ES-I3 (cell line): ENCODE data around the gene CLIP4.

ENCODE experiments used
- H3K36me3 ChIP-seq: 2 replicates; pipeline ENCODE4 v1.6.1; 2013; ENCODE audit warnings: mild to moderate bottlenecking, low read length, control low read depth, moderate library complexity; ENCODE audit not compliant: insufficient read depth
- H3K4me1 ChIP-seq: 2 replicates; pipeline ENCODE4 v1.6.1; 2013; ENCODE audit warnings: mild to moderate bottlenecking, control low read depth, low read length; ENCODE audit not compliant: insufficient read depth
- H3K9ac ChIP-seq: 2 replicates; pipeline ENCODE4 v1.6.1; 2013; ENCODE audit warnings: low read depth, mild to moderate bottlenecking, low read length, moderate library complexity
- H3K9me3 ChIP-seq: 2 replicates; pipeline ENCODE4 v1.6.1; 2013; ENCODE audit warnings: mild to moderate bottlenecking, low read length, moderate library complexity; ENCODE audit not compliant: control insufficient read depth, insufficient read depth

The CLIP4 gene

DNA sequence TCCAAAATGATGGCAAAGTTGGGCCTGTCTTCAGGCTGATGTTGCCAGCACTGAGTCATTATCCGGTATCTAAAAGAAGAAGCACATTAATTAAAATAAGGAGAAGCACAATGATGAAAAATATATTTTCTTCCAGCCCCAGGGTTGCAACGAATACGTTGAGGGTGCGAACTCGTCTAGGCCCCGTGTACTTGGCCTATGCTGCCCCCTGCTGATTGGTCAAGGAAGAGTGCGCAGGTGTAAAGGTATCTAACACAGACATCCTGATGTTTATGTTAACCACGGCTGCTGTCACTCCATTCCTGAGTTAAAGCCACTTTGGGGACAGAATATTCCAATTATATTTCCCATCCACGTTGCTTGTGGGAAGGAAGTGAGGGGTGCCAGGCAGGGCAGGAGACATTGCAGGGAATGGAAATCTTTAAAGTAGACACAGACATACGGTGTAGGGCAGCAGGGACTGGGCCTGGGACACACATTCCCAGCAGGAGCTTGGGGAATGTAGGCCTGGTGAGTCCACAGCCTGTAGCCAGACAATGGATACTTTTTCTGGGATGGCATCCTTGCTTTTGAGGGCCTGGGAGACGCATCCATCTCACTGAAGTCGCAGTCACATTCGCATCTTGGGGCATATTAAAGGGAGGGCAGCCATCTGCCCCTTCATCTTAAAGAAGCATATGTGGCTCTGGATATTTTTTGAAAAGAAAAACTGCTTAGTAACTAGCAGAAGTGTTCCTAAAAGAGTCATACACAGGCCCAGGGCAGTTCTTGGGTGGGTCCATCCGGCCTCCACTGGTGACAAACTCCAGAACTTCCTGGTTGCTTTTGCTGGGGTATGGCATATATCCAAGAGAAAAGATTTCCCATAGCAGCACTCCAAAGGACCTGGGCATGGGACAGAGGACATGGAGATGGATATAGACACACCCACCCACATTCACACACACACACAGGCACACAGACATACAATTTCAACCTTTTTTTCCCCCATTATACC, 81.9 kb downstream of the CLIP4 start:
- no peaks in the 10 kb centered on the region for H3K36me3 ChIP-seq
- H3K9ac ChIP-seq, result no peak overlapping the region
- H3K9me3 ChIP-seq, result no peaks in the 10 kb centered on the region
- 0 out of 2 replicates have a peak, but pooled peaks cover 3% of the 10 kb centered on the region for H3K4me1 ChIP-seq

DNA sequence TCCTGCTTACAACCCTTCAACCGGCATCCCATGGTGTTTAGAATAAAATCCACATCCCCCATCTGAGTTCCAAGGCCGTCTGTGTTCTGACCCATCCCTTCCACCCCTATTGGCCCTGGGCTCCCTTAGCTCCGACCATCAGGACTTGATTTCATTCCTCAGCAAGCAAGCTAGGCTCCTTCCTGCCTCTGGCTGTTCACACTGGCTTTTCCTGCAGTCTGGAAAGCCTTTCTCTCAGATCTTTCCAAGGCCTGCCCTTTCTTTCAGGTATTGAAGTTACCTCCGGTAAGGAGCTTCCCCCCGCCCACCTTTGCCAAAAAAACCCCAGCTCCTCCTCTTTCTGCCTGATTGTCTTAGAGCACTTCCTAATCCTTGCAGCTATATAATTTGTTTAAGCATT, 86.8 kb downstream of the CLIP4 start:
- 0 out of 2 replicates have a peak, but pooled peaks cover 3% of the 10 kb centered on the region for H3K4me1 ChIP-seq
- H3K9me3 ChIP-seq, result no peaks in the 10 kb centered on the region
- no peak overlapping the region for H3K9ac ChIP-seq
- H3K36me3 ChIP-seq, result no peaks in the 10 kb centered on the region

DNA sequence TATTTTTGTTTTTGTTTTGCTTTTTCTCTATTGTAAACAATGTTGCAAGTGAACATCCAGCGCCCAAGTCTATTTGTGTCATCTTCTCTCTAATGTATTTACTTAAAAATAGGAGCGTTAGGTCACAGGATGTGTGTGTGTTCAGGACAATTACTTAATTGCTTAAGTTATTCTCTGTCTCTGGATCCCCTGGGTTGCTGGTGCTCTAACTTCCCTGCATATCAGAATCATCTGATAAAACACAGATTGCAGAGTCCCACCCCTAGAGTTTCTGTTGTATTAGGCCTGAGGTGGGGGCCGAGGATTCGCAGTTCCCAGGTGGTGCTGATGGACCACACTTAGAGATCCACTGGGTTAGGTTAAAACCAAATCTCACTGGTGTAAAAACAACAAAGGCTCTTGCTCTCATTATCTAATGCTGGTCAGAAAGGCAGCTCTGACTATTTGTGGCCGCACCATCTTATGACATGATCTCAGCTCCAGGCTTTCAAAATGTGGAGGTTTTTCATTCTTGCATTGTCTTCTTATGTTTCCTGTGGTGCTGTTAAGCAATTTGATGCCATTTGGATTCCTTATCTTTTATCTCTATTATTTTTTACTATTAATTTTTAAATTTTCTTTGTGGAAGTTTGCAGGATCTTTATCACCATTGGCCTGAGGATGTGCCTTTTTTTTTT, 87.7 kb downstream of the CLIP4 start:
- H3K4me1 ChIP-seq, result 0 out of 2 replicates have a peak, but pooled peaks cover 3% of the 10 kb centered on the region
- no peaks in the 10 kb centered on the region for H3K9me3 ChIP-seq
- H3K9ac ChIP-seq, result no peak overlapping the region
- no peaks in the 10 kb centered on the region for H3K36me3 ChIP-seq

DNA sequence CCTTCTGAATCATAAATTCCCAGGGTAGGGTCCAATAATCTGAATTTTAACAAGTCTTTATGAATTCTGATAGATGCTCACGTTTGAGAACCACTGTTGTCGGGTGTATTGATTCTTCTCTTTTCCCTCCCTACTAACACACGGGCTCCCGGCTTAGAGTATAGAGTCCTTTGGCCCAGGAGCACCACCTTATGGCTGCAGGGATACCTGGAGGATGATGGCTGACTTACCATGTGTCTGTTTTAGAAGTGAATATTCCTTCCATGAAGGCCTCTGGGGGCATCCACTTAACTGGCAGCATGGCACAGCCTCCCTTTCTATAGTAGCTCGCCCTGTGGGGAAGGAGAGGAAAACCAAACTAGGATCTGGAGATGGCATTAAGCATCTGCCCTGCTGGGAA, 91.7 kb downstream of the CLIP4 start:
- Histone ChIP-seq H3K9ac (no peak overlapping the region), H3K9me3 (no peaks in the 10 kb centered on the region), H3K4me1 (no peaks in the 10 kb centered on the region), H3K36me3 (no peaks in the 10 kb centered on the region)

DNA sequence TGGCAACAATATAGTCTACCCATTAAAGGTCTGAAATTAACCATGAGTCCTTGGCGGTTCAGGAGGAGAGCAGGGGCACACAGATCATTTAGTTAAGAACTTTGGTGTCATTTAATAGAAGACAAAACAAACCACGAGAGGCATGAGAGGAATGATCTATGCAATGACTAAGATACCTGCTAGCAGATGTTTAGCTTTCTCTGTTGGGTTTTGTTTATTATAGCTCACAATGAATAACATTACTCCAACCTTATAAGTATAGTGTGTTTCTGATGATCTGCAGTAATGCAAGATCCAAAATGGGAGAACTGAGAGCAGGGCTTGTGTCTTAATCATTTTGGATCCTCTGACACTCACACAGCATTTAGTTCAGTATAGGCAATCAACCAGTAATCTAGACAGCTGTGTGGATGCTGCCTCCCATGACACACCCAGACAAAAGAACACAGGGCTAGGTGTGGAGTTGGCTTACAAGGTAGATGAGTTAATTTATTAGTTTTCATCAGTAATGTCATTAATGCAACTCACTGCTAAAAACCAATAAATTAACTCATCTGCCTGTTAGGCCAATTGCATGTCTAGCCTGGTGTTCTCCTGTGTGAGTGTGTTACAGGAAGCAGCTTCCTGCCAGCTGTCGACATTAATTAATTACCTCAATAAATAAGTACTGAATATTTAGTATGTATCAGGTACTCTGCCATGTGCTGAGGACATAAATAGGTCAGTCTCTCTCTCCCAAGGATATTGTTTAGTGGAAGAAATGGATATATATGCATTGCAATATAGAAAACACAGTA, 92.3 kb downstream of the CLIP4 start:
- H3K36me3 ChIP-seq, result no peaks in the 10 kb centered on the region
- H3K4me1 ChIP-seq, result no peaks in the 10 kb centered on the region
- H3K9ac ChIP-seq, result no peak overlapping the region
- no peaks in the 10 kb centered on the region for H3K9me3 ChIP-seq

DNA sequence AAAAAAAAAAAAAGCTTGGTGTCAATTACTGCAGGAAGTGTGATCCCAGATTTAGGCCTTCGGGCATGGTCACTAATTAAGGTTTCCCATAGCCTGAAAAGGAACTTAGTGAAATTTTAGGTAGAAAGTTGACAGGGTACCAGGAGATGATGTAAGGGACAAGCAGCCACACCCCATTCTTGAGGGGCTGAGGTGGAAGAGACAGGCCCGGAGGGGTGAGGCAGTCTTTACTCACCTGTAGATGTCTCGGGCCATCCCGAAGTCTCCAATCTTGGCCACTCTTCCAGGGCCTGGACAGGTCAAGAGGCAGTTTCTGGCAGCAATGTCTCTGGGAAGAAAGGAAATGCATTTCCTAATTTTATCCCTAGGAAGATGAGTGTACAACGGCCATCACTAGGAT, 94.3 kb downstream of the CLIP4 start:
- Histone ChIP-seq H3K4me1 (no peaks in the 10 kb centered on the region), H3K9ac (no peak overlapping the region), H3K9me3 (no peaks in the 10 kb centered on the region), H3K36me3 (no peaks in the 10 kb centered on the region)

DNA sequence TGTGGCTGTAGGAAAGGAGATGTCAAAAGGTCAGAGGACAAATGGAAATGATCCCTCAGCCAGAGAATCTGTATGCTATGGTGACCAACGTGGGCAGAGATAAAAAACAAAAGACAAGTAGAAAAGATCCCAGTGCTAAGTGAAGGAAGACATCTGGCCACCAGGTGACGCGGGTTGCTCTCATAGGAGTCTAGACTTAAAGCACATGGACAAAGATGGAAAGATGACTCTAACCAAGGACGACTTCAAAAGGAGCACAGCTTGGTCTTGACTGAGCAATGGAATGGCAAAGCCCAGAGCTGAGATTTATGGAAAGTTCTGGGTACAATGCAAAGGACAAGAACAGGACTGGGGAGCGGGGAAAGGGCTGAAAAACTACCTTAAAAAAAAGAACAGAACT, 96.8 kb downstream of the CLIP4 start:
- Histone ChIP-seq H3K9ac (no peak overlapping the region), H3K4me1 (no peaks in the 10 kb centered on the region), H3K36me3 (no peaks in the 10 kb centered on the region), H3K9me3 (no peaks in the 10 kb centered on the region)

DNA sequence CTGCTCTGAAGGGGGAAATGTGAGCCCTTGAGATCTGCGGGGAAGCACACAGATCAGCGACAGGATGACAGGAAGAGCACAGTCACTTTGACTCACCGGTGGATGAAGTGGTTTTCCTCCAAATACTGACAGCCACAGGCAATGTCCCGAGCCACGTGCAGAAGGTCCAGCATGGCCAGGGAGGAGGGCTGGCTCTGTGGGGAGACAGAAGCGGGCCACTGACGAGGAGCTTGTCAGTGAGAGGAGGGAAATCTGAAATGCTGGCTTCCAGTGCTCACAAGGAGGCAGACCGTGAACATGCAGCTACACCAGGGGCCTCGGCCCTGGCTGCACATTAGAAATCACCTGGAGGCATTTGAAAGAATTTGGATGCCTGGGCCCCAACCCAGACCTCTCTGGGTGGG, 98.7 kb downstream of the CLIP4 start:
- Histone ChIP-seq H3K9ac (no peak overlapping the region), H3K36me3 (no peaks in the 10 kb centered on the region), H3K4me1 (no peaks in the 10 kb centered on the region), H3K9me3 (no peaks in the 10 kb centered on the region)

DNA sequence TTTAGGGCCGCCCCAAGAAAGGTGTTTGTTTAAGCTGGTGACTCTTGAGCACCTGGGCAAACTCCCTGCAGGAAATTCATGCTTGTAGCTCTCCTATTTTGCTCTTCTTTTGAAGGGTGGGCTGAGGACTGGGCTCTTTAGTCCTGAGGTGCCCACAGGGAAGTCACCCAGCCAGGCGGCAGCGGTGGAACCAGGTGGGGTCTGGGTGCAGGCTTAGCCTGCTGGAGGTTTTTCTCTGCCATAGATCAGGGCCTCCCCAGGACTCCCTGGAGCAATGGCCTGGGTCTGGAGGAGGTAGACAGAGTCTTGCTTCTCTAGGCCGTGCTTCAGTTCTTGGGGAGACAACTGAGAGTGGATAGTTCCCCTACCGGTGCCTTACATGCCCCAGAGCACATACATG, 99.9 kb downstream of the CLIP4 start:
- no peaks in the 10 kb centered on the region for H3K36me3 ChIP-seq
- no peaks in the 10 kb centered on the region for H3K9me3 ChIP-seq
- H3K9ac ChIP-seq, result no peak overlapping the region
- no peaks in the 10 kb centered on the region for H3K4me1 ChIP-seq

DNA sequence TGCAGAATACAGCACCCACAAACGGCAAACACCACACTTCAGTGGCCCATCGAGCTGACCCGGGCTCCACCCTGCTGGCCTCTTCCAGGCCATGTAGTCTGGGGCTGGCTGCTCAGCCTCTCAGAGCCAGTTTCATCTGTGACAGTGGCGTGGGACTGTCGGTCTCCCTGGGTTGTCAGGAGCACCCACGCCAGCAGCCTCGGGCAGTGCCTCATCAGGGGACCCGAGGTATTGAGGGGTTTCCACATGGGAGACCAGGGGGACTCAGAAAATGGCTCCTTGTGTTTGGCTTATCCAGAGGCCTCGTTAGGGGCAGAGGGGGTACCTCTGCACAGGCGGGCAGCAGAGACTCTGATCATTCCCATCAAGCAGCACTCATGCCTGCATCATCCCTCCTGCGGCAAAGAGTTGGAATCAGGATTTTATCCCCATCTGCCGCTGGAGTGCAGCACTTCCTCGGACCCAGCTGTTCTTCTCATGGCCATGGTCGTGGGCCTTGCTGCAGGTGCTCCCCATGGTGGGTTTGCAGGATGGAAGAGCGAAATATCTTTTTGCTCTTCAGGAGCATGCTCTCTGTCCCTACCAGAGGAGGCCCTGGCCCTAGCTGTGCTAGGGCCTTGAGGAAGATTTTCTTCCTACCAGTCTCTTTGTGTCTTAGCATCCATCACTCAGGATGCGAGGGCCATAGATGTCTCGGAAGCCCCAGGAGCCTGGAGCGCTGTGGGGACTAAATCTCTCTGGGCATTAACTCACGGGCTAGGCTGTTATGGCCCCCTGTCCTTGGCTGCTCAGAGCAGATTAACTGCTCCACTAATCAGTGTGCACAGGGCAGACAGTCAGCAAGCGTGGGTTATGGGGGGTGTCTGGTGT, 100.8 kb downstream of the CLIP4 start:
- no peaks in the 10 kb centered on the region for H3K9me3 ChIP-seq
- no peak overlapping the region for H3K9ac ChIP-seq
- no peaks in the 10 kb centered on the region for H3K36me3 ChIP-seq
- no peaks in the 10 kb centered on the region for H3K4me1 ChIP-seq

DNA sequence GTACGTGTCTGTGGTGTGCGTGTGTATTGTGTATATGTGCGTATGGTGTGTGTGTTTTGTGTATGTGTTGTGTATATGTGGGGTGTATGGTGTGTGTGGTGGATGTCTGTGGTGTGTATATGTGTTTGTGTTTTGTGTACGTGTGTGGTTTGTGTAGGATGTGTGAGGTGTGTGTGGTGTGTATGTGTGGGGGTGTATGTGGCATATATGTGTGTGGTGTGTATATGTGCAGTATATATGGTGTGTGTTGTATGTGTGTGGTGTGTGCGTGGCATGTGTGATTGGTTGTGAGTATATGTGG, 101.3 kb downstream of the CLIP4 start:
- no peak overlapping the region for H3K9ac ChIP-seq
- H3K9me3 ChIP-seq, result no peaks in the 10 kb centered on the region
- H3K4me1 ChIP-seq, result no peaks in the 10 kb centered on the region
- no peaks in the 10 kb centered on the region for H3K36me3 ChIP-seq

DNA sequence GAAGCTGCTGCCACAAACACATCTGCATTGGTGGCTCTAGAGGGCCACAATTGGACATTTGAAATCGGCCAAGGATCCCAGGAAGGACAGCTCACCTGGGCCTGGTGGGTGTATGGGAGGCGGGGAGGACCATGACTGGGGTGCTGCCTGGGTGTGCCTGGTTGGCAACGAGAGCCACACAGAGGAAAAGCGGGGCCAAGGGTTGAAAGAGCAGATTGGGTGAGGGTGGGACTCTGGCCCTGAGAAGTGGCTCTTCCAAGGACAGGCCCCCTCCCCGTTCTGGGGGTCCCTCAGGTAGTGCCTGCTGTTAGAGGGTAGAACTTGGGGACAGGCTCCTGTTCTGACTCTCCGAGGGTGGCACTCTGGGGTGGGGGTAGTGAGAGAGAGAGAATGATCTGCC, 102.9 kb downstream of the CLIP4 start:
- Histone ChIP-seq H3K9me3 (no peaks in the 10 kb centered on the region), H3K4me1 (no peaks in the 10 kb centered on the region), H3K9ac (no peak overlapping the region), H3K36me3 (no peaks in the 10 kb centered on the region)

DNA sequence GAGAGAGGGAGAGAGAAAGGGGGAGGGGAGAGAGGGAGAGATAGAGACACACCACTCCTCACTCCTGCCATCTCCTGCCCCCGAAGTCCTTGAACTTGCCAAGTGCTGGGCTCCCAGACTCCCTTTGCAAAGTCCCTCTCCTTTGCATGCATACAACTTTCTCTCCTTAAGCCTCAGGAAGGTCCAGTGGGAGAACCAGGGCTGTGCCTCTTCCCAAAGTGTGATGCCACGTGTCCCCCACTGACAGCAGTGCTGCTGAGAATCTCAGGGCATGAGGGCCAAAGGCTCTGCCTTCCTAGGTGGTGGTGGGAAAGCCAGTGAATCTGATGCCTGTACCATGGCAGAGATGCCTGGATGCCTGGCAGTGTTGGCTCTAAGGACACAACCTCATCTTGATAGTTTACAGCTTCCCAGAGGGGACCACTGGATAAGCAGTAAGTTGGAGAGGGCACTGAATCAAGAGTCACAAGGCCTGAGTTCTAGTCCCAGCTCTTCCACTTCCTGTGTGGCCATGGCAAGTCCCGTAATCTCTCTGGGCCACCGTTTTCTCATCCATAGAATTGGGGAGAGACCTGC, 103.4 kb downstream of the CLIP4 start:
- no peaks in the 10 kb centered on the region for H3K9me3 ChIP-seq
- no peak overlapping the region for H3K9ac ChIP-seq
- H3K4me1 ChIP-seq, result no peaks in the 10 kb centered on the region
- H3K36me3 ChIP-seq, result no peaks in the 10 kb centered on the region
